A673 (cell line): ENCODE results near the gene PACSIN2. TPM values are rescaled to one million over a fixed set of nuclear protein-coding genes. Genes with fewer than 3 reads are reported as not detected.

Experiments used
- BruUV-seq: library from RNA; stranded (reverse); fragments of 400-500 nt; replicated peaks from 2 replicates; lab custom pipeline; 2021; lab: Mats Ljungman, UMichigan
- CTCF ChIA-PET: fragments of 300-600 bp; sonication (Branson Sonifier 250); formaldehyde crosslinking; loops from one replicate; lab custom pipeline; 2022; ENCODE audit warnings: antibody characterized with exemption; lab: Charles Lee
- POLR2A ChIA-PET: fragments of 300-600 bp; sonication (Branson Sonifier 250); formaldehyde crosslinking; loops from one replicate; lab custom pipeline; 2022; ENCODE audit warnings: antibody characterized with exemption; ENCODE audit not compliant: low non-redundant PET; lab: Charles Lee
- DNase-seq: peaks from one replicate; pipeline ENCODE4 v3.0.0-alpha.2; 2015; ENCODE audit warnings: low spot score
- H3K27ac ChIP-seq: fragments of 200-600 bp; sonication (generic); 2 replicates; pipeline ENCODE4 v1.5.1; 2016; ENCODE audit warnings: mixed run types, low read depth, mild to moderate bottlenecking, mixed read lengths, antibody characterized with exemption, low read length; ENCODE audit not compliant: poor library complexity, severe bottlenecking
- H3K27me3 ChIP-seq: fragments of 200-600 bp; sonication (generic); replicated peaks from 2 replicates; pipeline ENCODE4 v1.6.1; 2017; ENCODE audit warnings: mixed run types, low read depth, mild to moderate bottlenecking, mixed read lengths, antibody characterized with exemption, low read length; ENCODE audit not compliant: insufficient read depth, poor library complexity
- H3K36me3 ChIP-seq: fragments of 200-600 bp; sonication (generic); 2 replicates; pipeline ENCODE4 v1.6.1; 2016; ENCODE audit warnings: mixed run types, mild to moderate bottlenecking, mixed read lengths, antibody characterized with exemption, low read length; ENCODE audit not compliant: insufficient read depth, poor library complexity, severe bottlenecking
- H3K4me1 ChIP-seq: fragments of 200-600 bp; sonication (generic); 2 replicates; pipeline ENCODE4 v1.6.1; 2017; ENCODE audit warnings: mixed run types, mild to moderate bottlenecking, mixed read lengths, antibody characterized with exemption, low read length; ENCODE audit not compliant: insufficient read depth, poor library complexity, severe bottlenecking
- H3K4me3 ChIP-seq: fragments of 200-600 bp; sonication (generic); 2 replicates; pipeline ENCODE4 v1.5.1; 2016; ENCODE audit warnings: low read depth, mixed run types, mild to moderate bottlenecking, mixed read lengths, low read length; ENCODE audit not compliant: poor library complexity, severe bottlenecking
- H3K9me3 ChIP-seq: fragments of 200-600 bp; sonication (generic); 2 replicates; pipeline ENCODE4 v1.6.1; 2016; ENCODE audit warnings: mixed run types, low read depth, mild to moderate bottlenecking, mixed read lengths, antibody characterized with exemption, low read length; ENCODE audit not compliant: poor library complexity, severe bottlenecking
- EZH2 ChIP-seq: fragments of 200-600 bp; sonication (generic); IDR thresholded peaks from 2 replicates; pipeline ENCODE4 v1.6.1; 2017; ENCODE audit warnings: borderline replicate concordance, low read depth, mild to moderate bottlenecking, mixed read lengths, antibody characterized with exemption, low read length; ENCODE audit not compliant: poor library complexity, severe bottlenecking
- intact Hi-C: fragments of 100-400 bp; cut with micrococcal nuclease; formaldehyde crosslinking; loops from one replicate; pipeline ENCODE4 v1.10.0; 2022; ENCODE audit not compliant: unreplicated experiment
- total RNA-seq: library from RNA; stranded (reverse); gene quantifications from 2 replicates; pipeline ENCODE4 v1.2.3, GENCODE V29; 2021
- TF ChIP-seq, protein P1 (sequence below): fragments of 300-800, 200-600 bp; sonication (generic); conservative IDR thresholded peaks from 2 replicates; pipeline ENCODE4 v1.5.1; 2017; ENCODE audit warnings: low read depth, mild to moderate bottlenecking, antibody characterized with exemption, low read length, moderate library complexity, mixed read lengths

Gene PACSIN2
- total RNA-seq, 1 experiment from 2014 or later, result 51.8 TPM

DNA sequence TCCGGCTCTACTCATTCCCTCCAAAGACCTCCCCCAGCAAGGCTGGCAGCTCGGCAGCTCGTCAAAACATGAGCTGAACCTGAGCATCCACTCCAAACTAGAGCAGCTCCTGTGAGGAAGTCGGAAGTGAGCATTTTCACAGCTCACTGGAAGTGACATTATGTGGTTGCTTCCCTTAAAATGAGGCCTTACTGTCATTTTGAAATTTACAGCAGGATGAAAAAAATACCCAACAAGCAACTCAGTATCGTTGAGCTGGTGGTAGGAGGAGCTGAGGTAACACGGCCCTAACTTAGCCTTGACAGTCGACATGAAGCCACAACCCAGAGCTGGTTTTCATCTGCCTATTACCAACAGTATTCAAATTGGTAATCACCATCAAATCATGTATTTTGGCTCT lies 119.9 kb downstream of the PACSIN2 start:
- Histone ChIP-seq H3K9me3 (no peaks in the 10 kb centered on the region), H3K36me3 (no peaks in the 10 kb centered on the region), H3K4me3 (no peak overlapping the region), H3K27me3 (no peaks in the 10 kb centered on the region), H3K27ac (no peak overlapping the region), H3K4me1 (peaks cover 10% of the 10 kb centered on the region)
- peak; percentile 33 for DNase-seq
- POLR2A ChIA-PET, result no interaction called here
- intact Hi-C loops, result no loop called here
- BruUV-seq, result no TSS peak
- CTCF ChIA-PET, result no interaction called here
- TF ChIP-seq EZH2, result no peak
- TF ChIP-seq, protein P1, sequence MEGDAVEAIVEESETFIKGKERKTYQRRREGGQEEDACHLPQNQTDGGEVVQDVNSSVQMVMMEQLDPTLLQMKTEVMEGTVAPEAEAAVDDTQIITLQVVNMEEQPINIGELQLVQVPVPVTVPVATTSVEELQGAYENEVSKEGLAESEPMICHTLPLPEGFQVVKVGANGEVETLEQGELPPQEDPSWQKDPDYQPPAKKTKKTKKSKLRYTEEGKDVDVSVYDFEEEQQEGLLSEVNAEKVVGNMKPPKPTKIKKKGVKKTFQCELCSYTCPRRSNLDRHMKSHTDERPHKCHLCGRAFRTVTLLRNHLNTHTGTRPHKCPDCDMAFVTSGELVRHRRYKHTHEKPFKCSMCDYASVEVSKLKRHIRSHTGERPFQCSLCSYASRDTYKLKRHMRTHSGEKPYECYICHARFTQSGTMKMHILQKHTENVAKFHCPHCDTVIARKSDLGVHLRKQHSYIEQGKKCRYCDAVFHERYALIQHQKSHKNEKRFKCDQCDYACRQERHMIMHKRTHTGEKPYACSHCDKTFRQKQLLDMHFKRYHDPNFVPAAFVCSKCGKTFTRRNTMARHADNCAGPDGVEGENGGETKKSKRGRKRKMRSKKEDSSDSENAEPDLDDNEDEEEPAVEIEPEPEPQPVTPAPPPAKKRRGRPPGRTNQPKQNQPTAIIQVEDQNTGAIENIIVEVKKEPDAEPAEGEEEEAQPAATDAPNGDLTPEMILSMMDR, result no peak

DNA sequence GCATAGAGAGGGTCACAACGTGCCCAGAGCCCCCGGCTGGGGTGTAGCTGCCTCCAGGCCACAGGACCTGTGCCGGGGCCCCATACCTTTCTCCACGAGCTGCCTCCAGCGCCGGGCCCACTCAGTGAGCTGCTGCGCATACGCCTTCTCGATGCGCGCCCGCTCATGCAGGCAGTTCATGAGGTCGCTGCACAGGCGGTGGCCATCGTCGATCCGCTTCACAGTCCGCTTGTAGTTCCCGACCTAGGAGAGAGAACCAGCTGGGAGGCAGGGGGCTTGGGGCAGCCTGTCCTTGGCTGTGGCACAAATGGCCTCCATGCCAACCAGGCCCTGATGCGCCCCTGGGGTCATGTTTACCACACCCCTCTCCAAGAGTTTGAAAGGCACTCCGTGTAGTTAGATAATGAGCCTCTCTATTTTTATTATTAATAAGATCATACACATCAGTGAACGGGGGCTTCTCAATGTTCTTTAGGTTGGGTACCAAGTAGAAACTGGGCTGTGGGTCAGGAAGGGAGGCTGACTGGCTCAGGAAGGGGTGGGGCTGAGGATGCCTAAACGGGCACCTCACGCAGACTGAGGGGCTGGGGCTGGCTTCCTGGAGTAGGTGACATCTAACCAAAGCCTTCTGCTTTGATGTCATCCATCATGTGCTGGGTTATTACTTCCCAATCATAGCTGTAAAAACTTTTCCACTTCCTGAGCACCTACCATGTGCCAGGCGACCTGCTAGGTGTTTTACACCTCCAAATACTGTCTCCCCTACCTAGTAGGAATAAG lies 121.4 kb downstream of the PACSIN2 start:
- ChIA-PET POLR2A (interaction anchor here (0.6 kb wide), 1 partner anchor 74 kb away, joined by 3 read pairs; no protein-coding TSS in a partner anchor), CTCF (no interaction called here)
- TF ChIP-seq, protein P1, result no peak
- TF ChIP-seq EZH2, result no peak
- Histone ChIP-seq H3K27ac (no peak overlapping the region), H3K4me3 (no peak overlapping the region), H3K36me3 (no peaks in the 10 kb centered on the region), H3K9me3 (no peaks in the 10 kb centered on the region), H3K27me3 (no peaks in the 10 kb centered on the region), H3K4me1 (peaks cover 10% of the 10 kb centered on the region)
- no peak for DNase-seq
- BruUV-seq, result no TSS peak
- intact Hi-C loops, result no loop called here

DNA sequence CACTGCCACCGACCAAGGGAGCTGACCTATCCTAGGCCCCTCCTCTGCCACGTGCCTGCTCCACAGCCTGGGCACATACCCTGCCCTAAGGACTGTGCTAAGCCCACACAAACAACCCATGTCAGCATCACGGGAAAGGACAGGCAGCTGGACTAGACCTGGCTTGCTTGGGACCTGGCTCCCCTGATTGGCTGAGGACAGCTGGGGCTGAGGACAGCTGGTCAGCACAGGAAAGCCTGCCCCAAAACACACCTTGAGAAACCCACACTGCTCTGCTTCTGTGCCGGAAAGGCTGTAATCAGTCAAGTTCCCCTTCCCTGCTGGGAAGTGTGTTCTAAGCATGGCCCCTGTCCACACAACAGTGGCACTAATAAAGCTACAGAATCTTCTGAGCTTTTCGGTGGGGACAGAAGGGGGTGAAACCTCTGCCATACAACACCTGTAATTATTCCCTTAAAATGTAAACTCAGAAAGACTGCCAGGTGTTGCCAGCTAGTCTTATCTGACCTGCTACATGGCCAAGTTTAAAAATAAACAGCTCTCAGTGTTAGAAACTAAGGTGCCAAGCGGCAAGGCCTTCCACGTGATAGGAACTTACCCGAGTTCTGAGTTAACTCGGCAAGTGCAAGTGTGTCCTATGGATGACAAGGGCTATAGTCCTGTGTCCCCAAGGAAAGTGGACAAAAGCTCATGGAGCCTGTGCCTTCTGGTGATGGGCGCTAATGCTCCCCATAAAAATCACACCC lies 122.2 kb downstream of the PACSIN2 start:
- DNase-seq, result no peak
- no TSS peak for BruUV-seq
- Histone ChIP-seq H3K4me3 (no peak overlapping the region), H3K4me1 (peaks cover 10% of the 10 kb centered on the region), H3K36me3 (no peaks in the 10 kb centered on the region), H3K9me3 (no peaks in the 10 kb centered on the region), H3K27ac (no peak overlapping the region), H3K27me3 (no peaks in the 10 kb centered on the region)
- ChIA-PET POLR2A (interaction anchor here (0.5 to 0.6 kb wide), 2 partner anchors 27 to 73 kb away, joined by 3 read pairs; no protein-coding TSS in a partner anchor), CTCF (no interaction called here)
- intact Hi-C loops, result no loop called here
- TF ChIP-seq, protein P1, result no peak
- TF ChIP-seq EZH2, result no peak
